Lower leg skin (tissue), 3 donors: ENCODE data around the gene SEPHS1.

Experiments used
- POLR2A ChIP-seq, 2 donors: fragments of 450-650 bp; IDR thresholded peaks; one replicate each; pipeline ENCODE4 v1.6.1; 2016 to 2017; ENCODE audit warnings: antibody characterized with exemption in 2 of 2, mild to moderate bottlenecking in 1 of 2, moderate library complexity in 1 of 2
- TF ChIP-seq, protein P1 (sequence below), 3 donors: fragments of 450-650 bp; IDR thresholded peaks; one replicate each; pipeline ENCODE4 v1.5.1; 2016; ENCODE audit warnings: antibody characterized with exemption in 3 of 3, mild to moderate bottlenecking in 3 of 3, moderate library complexity in 2 of 3

- TF ChIP-seq POLR2A (IDR thresholded peaks at IDR 0.05) = no peak
- TF ChIP-seq, protein P1, sequence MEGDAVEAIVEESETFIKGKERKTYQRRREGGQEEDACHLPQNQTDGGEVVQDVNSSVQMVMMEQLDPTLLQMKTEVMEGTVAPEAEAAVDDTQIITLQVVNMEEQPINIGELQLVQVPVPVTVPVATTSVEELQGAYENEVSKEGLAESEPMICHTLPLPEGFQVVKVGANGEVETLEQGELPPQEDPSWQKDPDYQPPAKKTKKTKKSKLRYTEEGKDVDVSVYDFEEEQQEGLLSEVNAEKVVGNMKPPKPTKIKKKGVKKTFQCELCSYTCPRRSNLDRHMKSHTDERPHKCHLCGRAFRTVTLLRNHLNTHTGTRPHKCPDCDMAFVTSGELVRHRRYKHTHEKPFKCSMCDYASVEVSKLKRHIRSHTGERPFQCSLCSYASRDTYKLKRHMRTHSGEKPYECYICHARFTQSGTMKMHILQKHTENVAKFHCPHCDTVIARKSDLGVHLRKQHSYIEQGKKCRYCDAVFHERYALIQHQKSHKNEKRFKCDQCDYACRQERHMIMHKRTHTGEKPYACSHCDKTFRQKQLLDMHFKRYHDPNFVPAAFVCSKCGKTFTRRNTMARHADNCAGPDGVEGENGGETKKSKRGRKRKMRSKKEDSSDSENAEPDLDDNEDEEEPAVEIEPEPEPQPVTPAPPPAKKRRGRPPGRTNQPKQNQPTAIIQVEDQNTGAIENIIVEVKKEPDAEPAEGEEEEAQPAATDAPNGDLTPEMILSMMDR (IDR thresholded peaks at IDR 0.05) = no peak
Observed at GRCh38 chr10:13390604-13391522, 42.8 kb upstream of the SEPHS1 start.
